IMR-90 (cell line): ENCODE measurements around the gene CCNL2. TPM values are rescaled to one million over a fixed set of nuclear protein-coding genes. Genes with fewer than 3 reads are reported as not detected.
A peak's percentile ranks its signal among the peaks of the same experiment; 100 is the strongest.

Source experiments
- ATAC-seq: fragments of 200-7000 bp; cut with Tn5 transposase; 2 replicates; pipeline ENCODE4 v1.9.1; 2020; ENCODE audit warnings: low read depth, mild to moderate bottlenecking, moderate library complexity
- BruUV-seq: library from RNA; stranded (reverse); fragments of 400-500 nt; replicated peaks from 2 replicates; lab custom pipeline; 2021; lab: Mats Ljungman, UMichigan
- CTCF ChIA-PET: fragments of 300-600 bp; formaldehyde crosslinking; extraction: SDS; loops from one replicate; lab custom pipeline; 2021; ENCODE audit warnings: antibody characterized with exemption; lab: Yijun Ruan, JAX
- POLR2A ChIA-PET: fragments of 300-600 bp; sonication (Branson Sonifier 250); formaldehyde crosslinking; loops from one replicate; lab custom pipeline; 2022; ENCODE audit warnings: antibody characterized with exemption; ENCODE audit not compliant: unreplicated experiment; lab: Charles Lee
- DNase-seq: peaks from one replicate; pipeline ENCODE4 v3.0.0; 2013
- H2AFZ ChIP-seq: replicated peaks from 2 replicates; pipeline ENCODE3; 2013; ENCODE audit warnings: low read length, mild to moderate bottlenecking; ENCODE audit not compliant: poor library complexity
- H2AK5ac ChIP-seq: 2 replicates; pipeline ENCODE4 v1.6.1; 2013; ENCODE audit warnings: low read depth, low read length, inconsistent platforms
- H2AK9ac ChIP-seq: replicated peaks from 2 replicates; pipeline ENCODE3; 2013; ENCODE audit warnings: mild to moderate bottlenecking, low read depth, low read length, moderate library complexity; ENCODE audit not compliant: poor library complexity
- H2BK120ac ChIP-seq: 2 replicates; pipeline ENCODE4 v1.6.1; 2013; ENCODE audit warnings: low read depth, low read length, inconsistent platforms
- H2BK15ac ChIP-seq: 3 replicates; pipeline ENCODE4 v1.6.1; 2013; ENCODE audit warnings: low read depth, low read length, inconsistent platforms
- H2BK20ac ChIP-seq: 2 replicates; pipeline ENCODE4 v1.6.1; 2013; ENCODE audit warnings: low read depth, mild to moderate bottlenecking, inconsistent platforms, low read length, moderate library complexity
- H2BK5ac ChIP-seq: 2 replicates; pipeline ENCODE4 v1.6.1; 2013; ENCODE audit warnings: mild to moderate bottlenecking, low read depth, low read length, inconsistent platforms; ENCODE audit not compliant: poor library complexity, severe bottlenecking
- H3K14ac ChIP-seq: replicated peaks from 2 replicates; pipeline ENCODE4 v1.6.1; 2013; ENCODE audit warnings: low read depth, low read length, inconsistent platforms
- H3K18ac ChIP-seq: 2 replicates; pipeline ENCODE4 v1.6.1; 2013; ENCODE audit warnings: low read depth, low read length, control low read depth
- H3K23ac ChIP-seq: 2 replicates; pipeline ENCODE4 v1.6.1; 2013; ENCODE audit warnings: low read depth, low read length, inconsistent platforms
- H3K27ac ChIP-seq: 2 replicates; pipeline ENCODE4 v1.5.1; 2013; ENCODE audit warnings: mild to moderate bottlenecking, control low read depth, low read length; ENCODE audit not compliant: insufficient read depth
- H3K27me3 ChIP-seq: 2 replicates; pipeline ENCODE4 v1.6.1; 2013; ENCODE audit warnings: low read length; ENCODE audit not compliant: control insufficient read depth, insufficient read depth
- H3K36me3 ChIP-seq: 2 replicates; pipeline ENCODE4 v1.6.1; 2013; ENCODE audit warnings: low read length, mixed read lengths; ENCODE audit not compliant: control insufficient read depth, insufficient read depth
- H3K4ac ChIP-seq: 2 replicates; pipeline ENCODE4 v1.6.1; 2013; ENCODE audit warnings: low read depth, low read length, inconsistent platforms
- H3K4me1 ChIP-seq: 2 replicates; pipeline ENCODE4 v1.6.1; 2013; ENCODE audit warnings: low read length, mixed read lengths; ENCODE audit not compliant: control insufficient read depth, insufficient read depth
- H3K4me2 ChIP-seq: 2 replicates; pipeline ENCODE4 v1.6.1; 2013; ENCODE audit warnings: low read depth, mild to moderate bottlenecking, control low read depth, low read length, moderate library complexity
- H3K4me3 ChIP-seq: 2 replicates; pipeline ENCODE4 v1.5.1; 2013; ENCODE audit warnings: low read depth, mild to moderate bottlenecking, control low read depth, low read length, moderate library complexity; ENCODE audit not compliant: insufficient read depth
- H3K56ac ChIP-seq: 2 replicates; pipeline ENCODE4 v1.6.1; 2013; ENCODE audit warnings: low read length, inconsistent platforms; ENCODE audit not compliant: insufficient read depth; ENCODE audit errors: extremely low read depth
- H3K79me1 ChIP-seq, 2 experiments: 2 replicates each; pipeline ENCODE4 v1.6.1; 2013; ENCODE audit warnings: low read length in 2 of 2, inconsistent platforms in 1 of 2, low read depth in 1 of 2
- H3K9ac ChIP-seq: 2 replicates; pipeline ENCODE4 v1.6.1; 2013; ENCODE audit warnings: low read depth, low read length, control low read depth
- H3K9me1 ChIP-seq: 2 replicates; pipeline ENCODE4 v1.6.1; 2013; ENCODE audit warnings: low read length, inconsistent platforms; ENCODE audit not compliant: insufficient read depth
- H3K9me3 ChIP-seq: 2 replicates; pipeline ENCODE4 v1.6.1; 2013; ENCODE audit warnings: low read length; ENCODE audit not compliant: control insufficient read depth, insufficient read depth
- H4K20me1 ChIP-seq: 2 replicates; pipeline ENCODE4 v1.6.1; 2013; ENCODE audit warnings: low read length, inconsistent platforms; ENCODE audit not compliant: insufficient read depth
- H4K5ac ChIP-seq: 2 replicates; pipeline ENCODE4 v1.6.1; 2013; ENCODE audit warnings: mild to moderate bottlenecking, low read depth, low read length, control low read depth
- H4K8ac ChIP-seq, 2 experiments: 2 replicates each; pipeline ENCODE4 v1.6.1; 2013; ENCODE audit warnings: low read depth in 2 of 2, low read length in 2 of 2, control low read depth in 1 of 2, inconsistent platforms in 1 of 2
- H4K91ac ChIP-seq: 2 replicates; pipeline ENCODE4 v1.6.1; 2013; ENCODE audit warnings: low read depth, low read length, inconsistent platforms; ENCODE audit not compliant: insufficient read depth
- BHLHE40 ChIP-seq: fragments of 150-350 bp; IDR thresholded peaks from 2 replicates; pipeline ENCODE4 v1.6.1; 2016; ENCODE audit warnings: mild to moderate bottlenecking, low read depth, low read length
- FOS ChIP-seq: fragments of 150-350 bp; IDR thresholded peaks from 2 replicates; pipeline ENCODE4 v1.6.1; 2016; ENCODE audit warnings: low read depth, low read length
- MAFK ChIP-seq: IDR thresholded peaks from 2 replicates; pipeline ENCODE4 v1.6.1; 2012; ENCODE audit warnings: low read depth, low read length, improper control_type of control experiment
- RAD21 ChIP-seq: IDR thresholded peaks from 2 replicates; pipeline ENCODE4 v1.6.1; 2012; ENCODE audit warnings: low read length, improper control_type of control experiment
- WGBS, 2 experiments: methylation state at CpG; one replicate each; pipeline versions ENCODE4 v1.1.5 to v1.1.7; 2013; ENCODE audit warnings: missing lambda C conversion rate in 2 of 2; ENCODE audit not compliant: insufficient read length in 1 of 2; ENCODE audit errors: extremely low coverage in 2 of 2; 5-methylcytosine and 5-hydroxymethylcytosine counted together
- dilution Hi-C: fragments of 300-500 bp; cut with HindIII; formaldehyde crosslinking; loops from one replicate; pipeline ENCODE4 v1.14.3; 2018; ENCODE audit warnings: low sequenced_read_pairs; ENCODE audit not compliant: unreplicated experiment
- in situ Hi-C: fragments of 300-500 bp; cut with MboI; formaldehyde crosslinking; loops from 3 replicates; pipeline ENCODE4 v1.14.3; 2019; ENCODE audit warnings: low sequenced_read_pairs, inconsistent platforms, mixed read lengths
- intact Hi-C: fragments of 100-400 bp; cut with micrococcal nuclease; formaldehyde crosslinking; loops from 2 replicates; pipeline ENCODE4 v1.10.0; 2022
- polyA plus RNA-seq, 3 experiments: library from polyadenylated mRNA; depleted of rRNA; stranded (reverse); fragments of >200 nt; gene quantifications; 2 replicates each; pipeline ENCODE4 v1.2.3, GENCODE V29; 2012; ENCODE audit warnings: low replicate concordance in 1 of 3
- total RNA-seq: library from RNA; depleted of rRNA; stranded (reverse); fragments of >200 nt; gene quantifications from 2 replicates; pipeline ENCODE4 v1.2.3, GENCODE V29; 2012
- TF ChIP-seq, protein P1 (sequence below): conservative IDR thresholded peaks from 2 replicates; pipeline ENCODE4 v1.5.1; 2012; ENCODE audit warnings: mild to moderate bottlenecking, low read depth, low read length, improper control_type of control experiment
- TF ChIP-seq, protein P2 (sequence below): fragments of 150-350 bp; IDR thresholded peaks from 2 replicates; pipeline ENCODE4 v1.6.1; 2017; ENCODE audit warnings: mild to moderate bottlenecking, antibody characterized with exemption, low read length, low read depth
- TF ChIP-seq, protein P3 (sequence below): fragments of 150-350 bp; IDR thresholded peaks from 2 replicates; pipeline ENCODE4 v1.6.1; 2016; ENCODE audit warnings: low read depth, mild to moderate bottlenecking, low read length, moderate library complexity, borderline replicate concordance

The CCNL2 gene
- total and polyA plus RNA-seq, 2 of the 4 experiments (the other 2 are of a cell fraction), result 53.9 to 239 TPM

GRCh38 chr1:1391225-1391624, 7.9 kb downstream of the CCNL2 start:
- POLR2A ChIA-PET, result interaction anchor here (0.6 kb wide), 1 partner anchor 33 kb away, joined by 3 read pairs; no protein-coding TSS in a partner anchor
- H3K4me3 ChIP-seq, result no peak overlapping the region
- H3K4me2 ChIP-seq, result no peak overlapping the region
- no peak overlapping the region for H3K4ac ChIP-seq
- H3K27me3 ChIP-seq, result no peaks in the 10 kb centered on the region
- CTCF ChIA-PET, result no interaction called here
- H3K14ac ChIP-seq, result no peak overlapping the region
- no peak overlapping the region for H2BK15ac ChIP-seq
- H3K79me1 ChIP-seq, result peaks cover 20 to 47% of the 10 kb centered on the region in 2 experiments
- no peak overlapping the region for H2BK20ac ChIP-seq
- intact Hi-C loops (no loop called here), in situ Hi-C loops (no loop called here), dilution Hi-C loops (no loop called here)
- H4K20me1 ChIP-seq, result peaks cover 26% of the 10 kb centered on the region; the same call in 1 of the 2 replicates
- TF ChIP-seq MAFK (no peak), BHLHE40 (no peak), RAD21 (no peak), FOS (no peak)
- TF ChIP-seq, protein P1, sequence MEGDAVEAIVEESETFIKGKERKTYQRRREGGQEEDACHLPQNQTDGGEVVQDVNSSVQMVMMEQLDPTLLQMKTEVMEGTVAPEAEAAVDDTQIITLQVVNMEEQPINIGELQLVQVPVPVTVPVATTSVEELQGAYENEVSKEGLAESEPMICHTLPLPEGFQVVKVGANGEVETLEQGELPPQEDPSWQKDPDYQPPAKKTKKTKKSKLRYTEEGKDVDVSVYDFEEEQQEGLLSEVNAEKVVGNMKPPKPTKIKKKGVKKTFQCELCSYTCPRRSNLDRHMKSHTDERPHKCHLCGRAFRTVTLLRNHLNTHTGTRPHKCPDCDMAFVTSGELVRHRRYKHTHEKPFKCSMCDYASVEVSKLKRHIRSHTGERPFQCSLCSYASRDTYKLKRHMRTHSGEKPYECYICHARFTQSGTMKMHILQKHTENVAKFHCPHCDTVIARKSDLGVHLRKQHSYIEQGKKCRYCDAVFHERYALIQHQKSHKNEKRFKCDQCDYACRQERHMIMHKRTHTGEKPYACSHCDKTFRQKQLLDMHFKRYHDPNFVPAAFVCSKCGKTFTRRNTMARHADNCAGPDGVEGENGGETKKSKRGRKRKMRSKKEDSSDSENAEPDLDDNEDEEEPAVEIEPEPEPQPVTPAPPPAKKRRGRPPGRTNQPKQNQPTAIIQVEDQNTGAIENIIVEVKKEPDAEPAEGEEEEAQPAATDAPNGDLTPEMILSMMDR, result no peak
- TF ChIP-seq, protein P2, sequence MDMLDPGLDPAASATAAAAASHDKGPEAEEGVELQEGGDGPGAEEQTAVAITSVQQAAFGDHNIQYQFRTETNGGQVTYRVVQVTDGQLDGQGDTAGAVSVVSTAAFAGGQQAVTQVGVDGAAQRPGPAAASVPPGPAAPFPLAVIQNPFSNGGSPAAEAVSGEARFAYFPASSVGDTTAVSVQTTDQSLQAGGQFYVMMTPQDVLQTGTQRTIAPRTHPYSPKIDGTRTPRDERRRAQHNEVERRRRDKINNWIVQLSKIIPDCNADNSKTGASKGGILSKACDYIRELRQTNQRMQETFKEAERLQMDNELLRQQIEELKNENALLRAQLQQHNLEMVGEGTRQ, result no peak
- TF ChIP-seq, protein P3, sequence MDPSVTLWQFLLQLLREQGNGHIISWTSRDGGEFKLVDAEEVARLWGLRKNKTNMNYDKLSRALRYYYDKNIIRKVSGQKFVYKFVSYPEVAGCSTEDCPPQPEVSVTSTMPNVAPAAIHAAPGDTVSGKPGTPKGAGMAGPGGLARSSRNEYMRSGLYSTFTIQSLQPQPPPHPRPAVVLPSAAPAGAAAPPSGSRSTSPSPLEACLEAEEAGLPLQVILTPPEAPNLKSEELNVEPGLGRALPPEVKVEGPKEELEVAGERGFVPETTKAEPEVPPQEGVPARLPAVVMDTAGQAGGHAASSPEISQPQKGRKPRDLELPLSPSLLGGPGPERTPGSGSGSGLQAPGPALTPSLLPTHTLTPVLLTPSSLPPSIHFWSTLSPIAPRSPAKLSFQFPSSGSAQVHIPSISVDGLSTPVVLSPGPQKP, result no peak
- no peak for ATAC-seq
- no peak overlapping the region for H2AFZ ChIP-seq
- TSS peak; percentile 32 for BruUV-seq
- peaks cover 73% of the 10 kb centered on the region for H3K36me3 ChIP-seq
- H3K56ac ChIP-seq, result no peak overlapping the region
- no peak overlapping the region for H2AK5ac ChIP-seq
- no peak for DNase-seq
- H3K18ac ChIP-seq, result no peak overlapping the region
- no peaks in the 10 kb centered on the region for H3K9me3 ChIP-seq
- H4K5ac ChIP-seq, result no peak overlapping the region
- H3K9ac ChIP-seq, result no peak overlapping the region
- H2AK9ac ChIP-seq, result no peak overlapping the region
- H3K23ac ChIP-seq, result no peak overlapping the region
- H2BK5ac ChIP-seq, result no peak overlapping the region
- no peaks in the 10 kb centered on the region for H3K4me1 ChIP-seq
- H3K27ac ChIP-seq, result no peak overlapping the region
- no peak overlapping the region for H4K91ac ChIP-seq
- 100% methylated on average over 4 of the region's 12 CpGs; no CpG with 5 or more reads in 1 of the 2 experiments for WGBS, 2 experiments
- no peaks in the 10 kb centered on the region for H3K9me1 ChIP-seq
- no peak overlapping the region for H4K8ac ChIP-seq
- H2BK120ac ChIP-seq, result no peak overlapping the region
